ENCODE results near the gene AGER.

AGER gene

GRCh38 chr6:32210191-32210601, 26.1 kb upstream of the AGER start:
- TF ChIP-seq, protein P1, sequence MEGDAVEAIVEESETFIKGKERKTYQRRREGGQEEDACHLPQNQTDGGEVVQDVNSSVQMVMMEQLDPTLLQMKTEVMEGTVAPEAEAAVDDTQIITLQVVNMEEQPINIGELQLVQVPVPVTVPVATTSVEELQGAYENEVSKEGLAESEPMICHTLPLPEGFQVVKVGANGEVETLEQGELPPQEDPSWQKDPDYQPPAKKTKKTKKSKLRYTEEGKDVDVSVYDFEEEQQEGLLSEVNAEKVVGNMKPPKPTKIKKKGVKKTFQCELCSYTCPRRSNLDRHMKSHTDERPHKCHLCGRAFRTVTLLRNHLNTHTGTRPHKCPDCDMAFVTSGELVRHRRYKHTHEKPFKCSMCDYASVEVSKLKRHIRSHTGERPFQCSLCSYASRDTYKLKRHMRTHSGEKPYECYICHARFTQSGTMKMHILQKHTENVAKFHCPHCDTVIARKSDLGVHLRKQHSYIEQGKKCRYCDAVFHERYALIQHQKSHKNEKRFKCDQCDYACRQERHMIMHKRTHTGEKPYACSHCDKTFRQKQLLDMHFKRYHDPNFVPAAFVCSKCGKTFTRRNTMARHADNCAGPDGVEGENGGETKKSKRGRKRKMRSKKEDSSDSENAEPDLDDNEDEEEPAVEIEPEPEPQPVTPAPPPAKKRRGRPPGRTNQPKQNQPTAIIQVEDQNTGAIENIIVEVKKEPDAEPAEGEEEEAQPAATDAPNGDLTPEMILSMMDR (IDR thresholded peaks at IDR 0.05; ENCODE audit: low read depth, low read length), result no peak
- DNase-seq (ENCODE audit: extremely low read depth, low read depth), result no peak

GRCh38 chr6:32208996-32209395, 24.9 kb upstream of the AGER start:
- DNase-seq (ENCODE audit: extremely low read depth, low read depth), result no peak
- TF ChIP-seq, protein P1 (IDR thresholded peaks at IDR 0.05; ENCODE audit: low read depth, low read length), result no peak

DNA sequence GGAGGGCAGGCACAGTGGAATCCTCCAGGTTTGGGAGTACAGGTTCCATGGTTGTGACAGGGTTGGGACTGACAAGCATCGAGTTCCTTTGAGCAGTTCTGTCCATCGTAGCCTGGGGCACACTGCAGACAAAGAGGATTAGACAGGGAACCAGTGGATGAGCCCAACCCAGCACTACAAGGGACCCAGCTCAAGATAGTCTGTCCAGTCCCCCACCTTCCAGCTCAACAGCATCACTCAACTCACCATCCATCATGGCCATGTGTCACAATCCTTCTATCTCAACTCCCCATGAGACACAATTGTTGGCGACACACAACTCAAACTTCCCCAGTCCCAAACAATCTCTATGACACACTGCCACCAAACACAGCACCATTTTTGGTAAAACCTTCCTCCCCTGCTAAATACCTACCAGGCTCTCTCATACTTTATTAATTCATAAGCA, 20.2 kb upstream of the AGER start:
- DNase-seq (ENCODE audit: extremely low read depth, low read depth), result no peak
- TF ChIP-seq, protein P1 (IDR thresholded peaks at IDR 0.05; ENCODE audit: low read depth, low read length), result no peak

DNA sequence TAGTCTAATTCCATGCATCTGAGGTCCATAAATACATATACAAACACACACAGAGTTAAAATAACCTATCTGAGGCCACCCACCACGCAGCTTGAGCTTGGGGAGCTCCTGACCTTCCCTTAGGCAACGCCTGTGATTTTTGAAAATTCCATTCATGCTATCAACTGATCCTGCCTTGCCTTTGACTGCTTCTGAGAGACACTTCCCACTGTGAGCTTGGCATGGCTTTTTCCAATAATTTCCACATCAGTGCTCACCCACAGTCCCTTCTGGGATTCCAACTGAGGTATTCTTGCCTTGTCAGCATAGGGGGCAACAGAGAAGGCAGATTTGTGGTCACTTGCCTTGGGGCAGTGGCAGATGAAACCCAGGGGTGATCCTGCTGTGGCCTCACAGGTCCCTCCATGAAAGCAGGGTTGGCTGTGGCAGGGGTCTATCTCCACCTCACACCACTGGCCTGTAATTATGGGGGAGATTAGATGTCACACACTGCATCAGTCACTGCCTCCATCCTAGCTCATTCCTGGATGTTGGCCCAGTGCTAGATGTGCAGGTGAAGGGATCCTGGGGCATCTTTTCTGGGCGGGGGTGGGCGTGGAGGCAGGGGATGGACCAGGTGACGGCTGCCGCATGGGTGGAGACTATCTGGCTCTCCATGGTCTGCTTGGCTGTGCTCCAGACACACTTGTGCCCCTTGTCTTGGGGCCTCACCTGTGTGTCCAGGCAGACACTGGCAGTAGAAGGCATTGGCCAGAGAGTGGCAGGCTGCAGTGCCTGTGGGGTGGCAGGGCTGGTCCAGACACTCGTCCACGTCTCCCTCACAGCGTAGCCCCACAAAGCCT, 19.6 kb upstream of the AGER start:
- no peak for DNase-seq (ENCODE audit: extremely low read depth, low read depth)

DNA sequence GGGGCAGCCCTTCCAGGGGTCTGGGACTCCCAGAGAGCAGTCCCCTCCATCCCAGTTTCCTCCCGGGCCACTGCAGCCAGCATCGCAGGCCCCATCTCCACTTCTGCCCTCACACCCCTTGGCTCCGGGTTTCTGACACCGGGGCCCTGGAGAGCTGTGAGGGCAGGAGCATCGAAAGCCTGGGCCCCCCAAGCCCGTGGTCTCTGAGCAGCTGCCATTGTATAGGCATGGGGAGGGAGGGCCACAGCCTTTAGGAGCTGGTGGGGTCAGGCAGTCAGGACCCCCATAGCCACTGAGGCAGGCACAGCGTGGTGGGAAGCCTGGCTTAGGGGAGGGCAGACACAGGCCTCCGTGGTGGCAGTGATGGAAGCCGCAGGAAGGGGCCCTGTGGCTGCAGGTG, 18.1 kb upstream of the AGER start:
- no peak for DNase-seq (ENCODE audit: extremely low read depth, low read depth)
- TF ChIP-seq, protein P1 (IDR thresholded peaks at IDR 0.05; ENCODE audit: low read depth, low read length), result no peak

More for the DNA sequence above, 19.6 kb upstream of the AGER start:
- TF ChIP-seq, protein P1 (IDR thresholded peaks at IDR 0.05; ENCODE audit: low read depth, low read length), result no peak

GRCh38 chr6:32200711-32201475, 16.8 kb upstream of the AGER start:
- DNase-seq (ENCODE audit: extremely low read depth, low read depth), result no peak
- TF ChIP-seq, protein P1 (IDR thresholded peaks at IDR 0.05; ENCODE audit: low read depth, low read length), result no peak

- TF ChIP-seq, protein P1 (IDR thresholded peaks at IDR 0.05; ENCODE audit: low read depth, low read length), result no peak
- no peak for DNase-seq (ENCODE audit: extremely low read depth, low read depth)
Observed at GRCh38 chr6:32198866-32199265, 14.8 kb upstream of the AGER start.

Data from AG09319 (cell line).